COLO668 (cell line): ENCODE results near the gene RIF1.

Source experiments
- DNase-seq: peaks from one replicate; lab custom pipeline; 2025; ENCODE audit not compliant: unreplicated experiment; lab: John Stamatoyannopoulos, UW

The RIF1 gene

GRCh38 chr2:151520976-151521375 is 111.3 kb downstream of the RIF1 start:
- DNase-seq = no peak

GRCh38 chr2:151522556-151522955 is 112.9 kb downstream of the RIF1 start:
- DNase-seq = no peak

- DNase-seq = no peak
Measured at GRCh38 chr2:151523850-151524249, 114.1 kb downstream of the RIF1 start.

GRCh38 chr2:151525821-151526373 is 116.2 kb downstream of the RIF1 start:
- no peak for DNase-seq

GRCh38 chr2:151526572-151527090 is 116.9 kb downstream of the RIF1 start:
- DNase-seq = no peak
